ENCODE measurements around the gene LHFPL6. TPM values are rescaled to one million over a fixed set of nuclear protein-coding genes. Genes with fewer than 3 reads are reported as not detected.

The LHFPL6 gene
- total and polyA plus RNA-seq, 9 of the 15 experiments (the other 6 are each of a cell fraction or from before 2014, with no cell fraction given) = 0.18 TPM; not detected in 8

DNA sequence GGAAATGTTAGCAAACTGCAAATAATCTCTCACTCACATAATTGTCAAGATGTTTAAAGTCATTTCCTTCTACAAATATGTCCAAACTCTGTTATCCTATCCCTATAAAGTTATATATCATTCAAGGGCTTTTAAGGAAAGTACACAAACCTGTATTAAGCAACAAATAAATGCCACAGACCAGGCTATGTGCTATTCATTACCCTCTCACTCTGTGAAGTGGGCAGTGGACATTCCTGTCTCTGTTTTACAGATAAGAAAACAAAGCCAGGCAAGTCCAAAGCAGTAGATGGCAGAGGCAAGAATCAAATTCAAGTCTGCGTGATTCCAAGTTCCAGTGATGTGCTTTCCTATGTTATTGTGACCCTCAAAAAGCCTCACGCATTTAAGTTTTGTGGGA lies 140.6 kb downstream of the LHFPL6 start:
- no peak for ATAC-seq
- H3K79me2 ChIP-seq (ENCODE audit: control insufficient read depth, insufficient read depth, low read length) = no peaks in the 10 kb centered on the region
- H3K27me3 ChIP-seq (ENCODE audit: control insufficient read depth in 2 of 2, insufficient read depth in 2 of 2, low read length in 2 of 2) = no peaks in the 10 kb centered on the region
- in situ Hi-C loops (cut with MboI) = no loop called here
- 0% methylated on average over 2 of the region's 2 CpGs for WGBS (ENCODE audit: insufficient coverage, low coverage, missing lambda C conversion rate)
- H3K4me2 ChIP-seq (ENCODE audit: insufficient read depth, low read length) = no peak overlapping the region
- H3K36me3 ChIP-seq (ENCODE audit: control insufficient read depth, insufficient read depth, low read length) = no peaks in the 10 kb centered on the region
- no peak overlapping the region for H3K27ac ChIP-seq (ENCODE audit: extremely low read depth, low read depth, low read length)
- TF ChIP-seq ZSCAN32 (CRISPR knock-in tag; IDR thresholded peaks at IDR 0.05) (no peak), SOX6 (IDR thresholded peaks at IDR 0.05) (no peak), KDM2B (CRISPR knock-in tag; IDR thresholded peaks at IDR 0.05) (no peak), TEAD4 (IDR thresholded peaks at IDR 0.05; ENCODE audit: low read length) (no peak), TEAD4 (CRISPR knock-in tag; IDR thresholded peaks at IDR 0.05; ENCODE audit: borderline replicate concordance) (no peak), GATAD2B (IDR thresholded peaks at IDR 0.05; ENCODE audit: borderline replicate concordance) (no peak), HDGF (IDR thresholded peaks at IDR 0.05) (no peak), ZNF354B (CRISPR knock-in tag; IDR thresholded peaks at IDR 0.05) (no peak), GABPA (tag; conservative IDR thresholded peaks at IDR 0.05; ENCODE audit: low read depth) (no peak)
- TF ChIP-seq, protein P1, sequence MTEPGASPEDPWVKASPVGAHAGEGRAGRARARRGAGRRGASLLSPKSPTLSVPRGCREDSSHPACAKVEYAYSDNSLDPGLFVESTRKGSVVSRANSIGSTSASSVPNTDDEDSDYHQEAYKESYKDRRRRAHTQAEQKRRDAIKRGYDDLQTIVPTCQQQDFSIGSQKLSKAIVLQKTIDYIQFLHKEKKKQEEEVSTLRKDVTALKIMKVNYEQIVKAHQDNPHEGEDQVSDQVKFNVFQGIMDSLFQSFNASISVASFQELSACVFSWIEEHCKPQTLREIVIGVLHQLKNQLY (CRISPR knock-in tag; conservative IDR thresholded peaks at IDR 0.05) = no peak
- TF ChIP-seq, protein P2, sequence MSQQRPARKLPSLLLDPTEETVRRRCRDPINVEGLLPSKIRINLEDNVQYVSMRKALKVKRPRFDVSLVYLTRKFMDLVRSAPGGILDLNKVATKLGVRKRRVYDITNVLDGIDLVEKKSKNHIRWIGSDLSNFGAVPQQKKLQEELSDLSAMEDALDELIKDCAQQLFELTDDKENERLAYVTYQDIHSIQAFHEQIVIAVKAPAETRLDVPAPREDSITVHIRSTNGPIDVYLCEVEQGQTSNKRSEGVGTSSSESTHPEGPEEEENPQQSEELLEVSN (IDR thresholded peaks at IDR 0.05; ENCODE audit: borderline replicate concordance in 1 of 2, extremely low read depth in 1 of 2, insufficient read depth in 1 of 2, insufficient read length in 1 of 2, low read depth in 1 of 2, low read length in 1 of 2, poor library complexity in 1 of 2, severe bottlenecking in 1 of 2) = no peak
- no peaks in the 10 kb centered on the region for H3K9me3 ChIP-seq (replicated peaks; ENCODE audit: control insufficient read depth, insufficient read depth, low read depth, low read length)
- FAIRE-seq = no peak
- DNase-seq (ENCODE audit: extremely low read depth in 1 of 4, low spot score in 3 of 4) = no peak
- no peaks in the 10 kb centered on the region for H3K9me1 ChIP-seq (ENCODE audit: control insufficient read depth, insufficient read depth, low read length)
- POLR2A ChIA-PET = no interaction called here
- no peaks in the 10 kb centered on the region for H4K20me1 ChIP-seq (replicated peaks; ENCODE audit: control insufficient read depth, insufficient read depth, low read length)
- intact Hi-C loops (cut with micrococcal nuclease) = no loop called here
- H3K9ac ChIP-seq (ENCODE audit: insufficient read depth in 1 of 2, low read depth in 2 of 2, low read length in 2 of 2) = no peak overlapping the region
- BruUV-seq (replicated peaks) = no TSS peak
- H3K4me3 ChIP-seq = no peak overlapping the region
- no peak overlapping the region for H2AFZ ChIP-seq (ENCODE audit: low read depth, low read length)
- no peaks in the 10 kb centered on the region for H3K4me1 ChIP-seq (replicated peaks in 1 of 2; ENCODE audit: control insufficient read depth in 2 of 2, insufficient read depth in 2 of 2, low read length in 2 of 2)
- CTCF ChIA-PET (ENCODE audit: low intra/inter-chr PET ratio) = no interaction called here
